GM20000 (cell line): ENCODE measurements around the gene NR6A1.

Source experiments
- DNase-seq: peaks from one replicate; pipeline ENCODE4 v3.0.0; 2012; ENCODE audit warnings: low spot score
- CTCF ChIP-seq: IDR thresholded peaks from 2 replicates; pipeline ENCODE4 v1.5.1; 2012; ENCODE audit warnings: mild to moderate bottlenecking, control low read depth; ENCODE audit errors: extremely low read depth, missing control alignments

The NR6A1 gene

GRCh38 chr9:124505901-124506346, 265.2 kb downstream of the NR6A1 start:
- TF ChIP-seq CTCF = no peak
- no peak for DNase-seq

- TF ChIP-seq CTCF = no peak
Observed at GRCh38 chr9:124505006-124505900, 265.9 kb downstream of the NR6A1 start.

GRCh38 chr9:124504530-124505005, 266.5 kb downstream of the NR6A1 start:
- TF ChIP-seq CTCF = no peak
- no peak for DNase-seq

More at GRCh38 chr9:124505006-124505900, 265.9 kb downstream of the NR6A1 start:
- no peak for DNase-seq

- no peak for TF ChIP-seq CTCF
- DNase-seq = no peak
Observed at GRCh38 chr9:124503713-124504529, 267.2 kb downstream of the NR6A1 start.

GRCh38 chr9:124502711-124503702, 268.1 kb downstream of the NR6A1 start:
- no peak for DNase-seq

More at GRCh38 chr9:124502711-124503702, 268.1 kb downstream of the NR6A1 start:
- TF ChIP-seq CTCF = no peak
